Activated naive CD8-positive, alpha-beta T cell treated with anti-CD3 and anti-CD28 coated beads, Interleukin-2, amount 50 U/mL, for 16 hours (primary cell): Measurements from ENCODE around the gene TM4SF18.
"Not testable (repeated sequence)": the region's sequence is repeated elsewhere in the genome, so short reads cannot be mapped to it uniquely, and the experiment has no call there.

Experiments used
- DNase-seq: peaks from one replicate; pipeline ENCODE4 v3.0.0-alpha.2; 2020; ENCODE audit warnings: low read depth, low spot score

TM4SF18 gene, protein sequence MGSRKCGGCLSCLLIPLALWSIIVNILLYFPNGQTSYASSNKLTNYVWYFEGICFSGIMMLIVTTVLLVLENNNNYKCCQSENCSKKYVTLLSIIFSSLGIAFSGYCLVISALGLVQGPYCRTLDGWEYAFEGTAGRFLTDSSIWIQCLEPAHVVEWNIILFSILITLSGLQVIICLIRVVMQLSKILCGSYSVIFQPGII

DNA sequence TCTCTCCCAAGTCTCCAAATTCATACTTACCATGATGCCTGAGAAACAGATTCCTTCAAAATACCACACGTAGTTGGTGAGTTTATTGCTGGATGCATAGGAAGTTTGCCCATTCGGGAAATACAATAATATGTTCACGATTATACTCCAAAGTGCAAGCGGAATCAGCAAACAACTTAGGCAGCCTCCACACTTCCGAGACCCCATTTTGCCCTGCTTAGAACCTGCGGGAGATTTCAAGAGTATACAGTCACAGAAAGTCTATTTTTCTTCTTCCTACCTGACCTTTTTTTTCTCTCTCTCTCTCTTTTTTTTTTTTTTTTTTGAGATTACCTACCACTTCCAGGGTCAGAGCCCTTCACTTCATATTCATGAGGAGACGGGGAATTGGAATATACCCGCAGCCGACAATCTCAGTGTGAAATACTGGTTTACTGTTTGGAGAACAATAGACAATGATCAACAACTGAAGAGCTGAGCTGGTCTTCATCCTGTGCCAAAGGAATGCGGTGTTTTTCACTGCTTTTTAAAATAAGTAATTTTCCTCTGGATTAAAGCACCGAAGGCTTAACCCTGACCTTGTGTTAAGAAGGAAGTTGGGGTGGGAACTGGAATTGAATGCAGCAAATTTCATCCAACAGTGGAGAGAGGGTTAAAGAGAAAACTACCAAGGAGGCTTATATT lies at the start of gene TM4SF18:
Gene TM4SF18 (minus strand): TSS at position 461 of the 684 bp plus-strand sequence. CDS start 254 bp downstream, at position 207.
- no peak for DNase-seq

DNA sequence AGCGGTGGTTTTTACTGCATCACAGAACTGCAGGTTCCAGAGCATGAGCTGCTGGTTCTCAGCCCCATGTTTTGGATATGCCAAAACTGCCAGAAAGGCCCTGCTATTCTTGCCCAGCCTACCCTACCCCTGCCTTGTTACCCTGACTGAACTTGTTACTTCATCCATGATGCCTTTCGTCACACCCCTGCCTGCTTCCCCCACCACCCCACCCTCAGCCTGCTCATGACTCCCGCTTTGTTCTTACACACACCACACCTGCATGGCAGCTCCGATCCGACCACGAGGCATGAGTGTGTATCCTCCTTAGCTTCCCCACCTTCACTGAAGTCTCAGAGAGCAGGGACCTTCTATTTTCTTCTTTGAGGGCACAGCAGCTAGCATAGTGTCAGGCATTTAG lies 49.1 kb upstream of the TM4SF18 start:
- DNase-seq = no peak

DNA sequence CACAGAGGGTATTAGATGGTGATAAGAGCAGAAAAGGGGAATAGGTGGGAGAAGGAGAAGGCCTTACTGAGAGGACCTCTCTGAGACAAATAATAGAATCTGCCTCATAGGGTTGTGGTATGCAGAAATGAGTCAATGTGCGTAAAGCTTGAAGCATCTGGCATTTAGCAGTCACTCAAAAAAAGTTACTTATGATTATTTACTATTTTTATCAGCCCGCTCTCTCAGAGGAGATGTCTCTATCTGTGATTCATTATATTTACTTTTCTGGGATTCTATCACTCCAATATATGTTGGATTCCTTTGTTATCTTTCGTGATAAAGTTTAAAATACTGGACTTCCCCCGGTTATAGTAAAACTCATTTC lies 48.6 kb upstream of the TM4SF18 start:
- DNase-seq = no peak

DNA sequence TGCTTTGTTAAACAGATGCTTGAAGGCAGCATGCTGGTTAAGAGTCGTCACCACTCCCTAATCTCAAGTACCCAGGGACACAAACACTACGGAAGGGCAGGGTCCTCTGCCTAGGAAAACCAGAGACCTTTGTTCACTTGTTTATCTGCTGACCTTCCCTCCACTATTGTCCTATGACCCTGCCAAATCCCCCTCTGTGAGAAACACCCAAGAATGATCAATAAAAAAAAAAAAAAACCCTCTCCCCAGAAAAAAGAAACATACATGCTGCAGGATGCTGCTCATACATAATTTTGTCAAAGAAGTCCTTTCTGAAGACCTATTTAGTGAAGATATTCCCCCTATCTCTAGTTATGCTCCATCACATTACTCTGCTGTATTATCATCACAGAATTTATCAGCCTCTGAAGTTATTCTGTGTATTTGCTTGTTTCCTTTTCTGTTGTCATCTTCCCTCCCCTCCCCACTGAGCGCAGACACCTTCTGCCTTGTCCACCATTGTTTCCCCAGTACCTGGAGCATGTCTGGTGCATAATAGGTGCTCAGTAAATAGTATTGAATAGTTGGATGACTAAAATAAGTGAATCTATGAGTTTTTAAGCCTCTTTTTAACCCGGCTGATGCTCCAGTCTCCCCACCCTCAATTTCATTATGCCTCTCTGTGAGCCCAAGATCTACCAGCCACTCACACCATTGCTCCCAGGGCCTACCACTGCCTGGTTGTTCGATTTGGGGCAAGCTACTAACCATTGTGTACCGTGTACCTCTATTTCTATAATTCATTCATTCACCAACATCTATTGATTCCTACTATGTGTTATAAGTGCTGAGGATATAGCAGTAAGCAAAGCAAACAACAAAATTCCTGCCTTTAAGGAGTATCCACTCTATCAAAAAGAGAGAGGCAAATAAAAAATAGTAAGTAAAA lies 48.0 kb upstream of the TM4SF18 start:
- DNase-seq = no peak

DNA sequence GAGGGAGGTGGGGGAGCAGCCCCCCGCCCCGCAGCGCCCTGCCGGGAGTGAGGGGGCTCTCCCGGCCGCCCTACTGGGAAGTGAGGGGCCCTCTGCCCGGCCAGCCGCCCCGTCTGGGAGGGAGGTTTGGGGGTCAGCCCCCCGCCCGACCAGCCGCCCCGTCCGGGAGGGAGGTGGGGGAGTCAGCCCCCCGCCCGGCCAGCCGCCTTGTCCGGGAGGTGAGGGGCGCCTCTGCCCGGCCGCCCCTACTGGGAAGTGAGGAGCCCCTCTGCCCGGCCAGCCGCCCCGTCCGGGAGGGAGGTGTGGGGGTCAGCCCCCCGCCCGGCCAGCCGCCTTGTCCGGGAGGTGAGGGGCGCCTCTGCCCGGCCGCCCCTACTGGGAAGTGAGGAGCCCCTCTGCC lies 46.8 kb upstream of the TM4SF18 start:
- not testable (repeated sequence) for DNase-seq

DNA sequence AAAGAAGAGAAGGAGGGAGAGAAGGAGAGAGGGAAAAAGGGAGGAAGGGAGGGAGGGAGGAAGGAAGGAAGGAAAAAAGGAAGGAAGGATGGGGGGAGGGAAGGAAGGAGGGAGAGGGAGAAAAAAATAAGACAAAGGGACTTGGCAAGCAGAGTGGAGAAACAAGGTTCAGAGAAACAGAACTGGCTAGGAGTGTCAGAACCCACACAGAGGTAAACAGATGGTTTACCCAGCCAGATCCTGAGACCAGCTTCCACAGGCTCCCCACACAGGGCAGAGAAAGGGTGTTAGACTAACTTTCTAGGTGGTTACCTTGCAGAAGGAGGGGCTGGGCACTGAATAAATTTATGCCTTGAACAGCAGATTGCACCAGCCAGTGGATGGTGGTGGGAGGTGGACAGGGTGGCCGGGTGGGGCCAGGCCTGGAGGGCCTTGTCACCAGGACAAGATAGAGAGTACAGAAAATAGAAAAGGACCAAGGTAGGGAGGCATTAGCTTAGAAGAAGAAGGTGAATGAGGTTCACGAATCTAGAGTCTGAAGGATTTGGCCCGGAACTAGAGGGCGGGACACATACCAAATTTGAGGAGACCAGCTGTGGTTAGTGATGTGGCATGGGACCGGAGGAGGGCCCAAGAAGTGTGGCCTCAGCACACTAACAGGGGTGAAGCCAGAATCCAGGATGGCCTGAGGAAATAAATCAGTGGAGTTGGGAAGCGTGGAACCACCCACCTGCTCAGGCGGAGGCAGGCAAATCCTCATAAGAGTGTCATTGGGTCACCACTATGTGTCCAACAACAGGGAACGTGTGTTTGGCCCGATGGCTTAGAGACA lies 45.3 kb upstream of the TM4SF18 start:
- no peak for DNase-seq

DNA sequence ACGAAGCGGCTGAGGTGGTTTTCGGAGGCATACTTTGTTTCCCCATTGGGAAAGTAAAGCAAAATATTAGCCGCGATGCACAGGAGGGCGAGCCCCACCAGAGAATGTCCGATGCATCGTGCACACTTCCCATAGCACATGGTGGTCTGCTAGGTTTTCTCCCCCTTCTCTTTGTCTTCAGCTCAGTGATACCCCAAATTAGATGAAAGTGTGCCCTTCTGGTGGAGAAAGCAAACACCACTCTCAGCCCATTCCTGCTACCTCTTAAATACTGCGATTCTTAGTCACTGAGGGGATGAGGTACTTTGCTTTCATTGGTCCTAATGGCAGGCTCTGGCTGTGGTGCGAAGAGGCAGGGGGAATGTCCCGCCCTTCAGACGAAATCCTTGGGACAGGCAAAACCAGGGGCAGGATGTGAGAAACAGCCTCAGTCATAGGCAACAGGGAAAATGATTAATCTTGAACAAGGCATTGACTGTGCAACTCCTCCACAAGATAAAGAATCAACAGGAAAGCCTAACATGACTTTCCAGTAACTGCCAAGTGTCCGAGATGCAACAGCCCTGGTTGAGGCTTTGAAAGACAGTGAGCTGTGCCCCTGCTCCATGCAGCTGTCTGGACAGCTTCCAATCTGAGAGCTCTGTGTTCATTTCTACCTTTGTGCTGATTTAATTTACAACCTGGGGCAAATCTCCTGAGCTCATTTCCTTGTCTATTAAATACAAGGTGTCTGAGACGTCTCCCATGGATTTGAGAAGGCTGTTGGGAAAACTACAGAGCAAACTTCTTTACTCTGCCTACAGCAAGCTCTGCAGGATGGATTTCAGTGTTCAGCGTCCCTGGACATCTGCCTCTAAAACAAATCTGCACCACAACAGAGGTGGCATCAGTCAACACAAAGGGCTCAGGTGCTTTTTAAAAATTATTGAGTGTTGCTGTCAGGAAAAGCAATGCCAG lies 44.2 kb upstream of the TM4SF18 start, which contains the start of gene TM4SF1:
Gene TM4SF1 (minus strand): TSS at position 242 of the 957 bp plus-strand sequence. CDS start 102 bp downstream, at position 140.
- no peak for DNase-seq

DNA sequence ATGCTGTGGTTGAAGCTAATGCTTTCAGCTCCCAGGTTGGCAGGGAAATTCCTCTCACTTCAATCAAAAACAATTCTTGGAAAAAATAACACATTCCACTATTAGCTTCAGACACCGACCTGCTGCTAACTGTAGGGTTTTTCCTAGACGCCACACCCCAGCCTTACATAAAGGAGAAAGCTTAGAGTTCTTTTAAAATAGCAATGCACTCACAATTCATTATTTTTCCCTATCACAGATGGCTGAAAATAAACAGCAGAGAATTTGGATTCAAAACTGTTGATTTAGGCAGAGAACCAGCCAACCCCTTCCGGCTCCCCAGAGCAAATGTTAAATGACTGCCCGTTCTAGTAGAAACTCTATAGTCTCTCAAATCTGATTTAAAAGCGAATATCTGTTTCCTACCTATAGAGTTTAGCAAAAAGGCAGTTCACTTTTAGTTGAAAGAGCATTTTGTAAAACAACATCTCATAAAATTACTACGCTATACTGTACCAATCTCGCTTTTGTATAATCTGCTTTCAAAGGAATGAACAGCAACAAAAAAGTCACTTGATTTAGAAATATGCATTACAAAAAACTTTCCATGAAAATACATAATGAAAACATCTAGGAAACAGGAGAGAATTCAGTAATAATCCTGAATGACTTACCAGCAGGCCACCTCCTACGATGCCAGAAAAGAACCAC lies 43.4 kb upstream of the TM4SF18 start:
- no peak for DNase-seq

DNA sequence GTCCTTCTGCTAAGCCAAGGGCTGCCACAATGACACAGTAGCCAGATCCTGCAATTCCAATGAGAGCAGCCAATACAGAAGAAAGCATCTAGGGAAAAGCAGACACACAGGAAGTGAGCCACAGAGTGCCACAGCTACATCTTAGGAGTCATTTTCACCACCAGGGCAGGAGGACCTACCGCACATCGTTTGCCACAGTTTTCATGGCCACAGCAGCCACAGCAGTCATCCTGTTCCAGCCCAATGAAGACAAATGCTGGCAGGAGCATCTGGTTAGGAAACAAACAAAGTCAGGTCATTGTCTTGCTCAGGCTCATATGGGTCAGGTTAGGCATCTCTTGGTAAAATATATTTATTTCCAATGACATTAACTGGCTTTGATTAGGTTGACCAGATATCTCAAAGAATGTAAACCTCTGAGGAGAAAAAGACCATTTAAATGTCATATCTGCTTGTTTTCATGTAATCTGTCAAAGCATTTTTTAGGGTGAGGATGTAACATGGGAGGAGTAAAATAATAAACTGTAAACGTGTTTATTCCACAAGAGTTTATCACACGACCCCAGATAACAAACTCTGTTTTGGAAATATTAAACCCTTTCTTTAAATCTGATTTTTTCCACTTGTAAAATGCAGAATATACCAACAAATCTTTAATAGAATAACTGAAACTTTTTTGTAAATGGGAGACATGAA lies 42.2 kb upstream of the TM4SF18 start:
- no peak for DNase-seq

DNA sequence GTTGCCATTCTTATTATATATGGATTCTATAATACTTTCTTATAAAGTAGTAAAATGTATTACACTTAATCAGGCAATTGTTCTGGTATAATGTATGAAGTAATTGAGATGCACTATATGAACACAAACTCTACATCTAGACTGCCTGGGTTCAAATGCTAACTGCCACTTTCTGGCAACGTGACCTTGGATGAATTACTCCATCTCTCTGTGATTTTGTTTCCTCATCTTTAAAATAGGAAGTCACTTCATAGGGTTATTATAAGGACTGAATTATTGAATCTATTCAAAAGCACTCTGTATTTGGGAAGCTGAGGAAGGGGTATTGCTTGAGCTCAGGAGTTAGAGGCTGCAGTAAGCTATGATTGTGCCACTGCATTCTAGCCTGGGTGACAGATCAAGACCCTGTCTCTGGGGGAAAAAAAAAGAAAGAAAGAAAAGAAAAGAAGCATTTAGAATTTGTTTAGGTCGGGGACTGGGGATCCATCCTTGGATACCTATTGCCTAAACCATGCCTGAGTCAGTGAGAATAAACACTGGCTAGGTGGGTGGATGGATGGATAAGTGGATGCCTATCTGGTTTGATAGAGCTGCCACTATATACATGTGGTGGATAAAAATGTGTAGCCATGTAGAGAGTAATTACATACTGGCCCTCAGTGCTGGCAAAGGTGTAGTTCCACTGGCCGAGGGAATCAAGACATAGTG lies 41.5 kb upstream of the TM4SF18 start:
- no peak for DNase-seq

DNA sequence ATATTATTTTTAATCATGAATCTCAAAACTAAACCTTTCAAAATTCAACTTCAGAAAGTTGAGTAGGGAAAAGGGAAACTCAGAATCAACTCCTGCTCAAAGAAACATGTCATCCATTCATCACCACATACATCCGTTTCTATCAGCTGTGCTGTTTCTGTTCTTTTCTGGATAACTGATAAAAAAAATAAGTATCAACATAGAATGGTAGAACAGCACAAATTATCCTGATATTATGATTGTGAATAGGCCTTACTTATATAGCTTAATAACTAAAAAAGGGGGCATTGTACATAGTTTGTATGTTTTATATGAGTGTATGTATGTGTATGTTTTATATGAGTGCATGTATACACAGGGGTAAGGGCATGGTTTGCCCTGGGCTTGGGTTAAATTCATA lies 41.0 kb upstream of the TM4SF18 start:
- DNase-seq = no peak

DNA sequence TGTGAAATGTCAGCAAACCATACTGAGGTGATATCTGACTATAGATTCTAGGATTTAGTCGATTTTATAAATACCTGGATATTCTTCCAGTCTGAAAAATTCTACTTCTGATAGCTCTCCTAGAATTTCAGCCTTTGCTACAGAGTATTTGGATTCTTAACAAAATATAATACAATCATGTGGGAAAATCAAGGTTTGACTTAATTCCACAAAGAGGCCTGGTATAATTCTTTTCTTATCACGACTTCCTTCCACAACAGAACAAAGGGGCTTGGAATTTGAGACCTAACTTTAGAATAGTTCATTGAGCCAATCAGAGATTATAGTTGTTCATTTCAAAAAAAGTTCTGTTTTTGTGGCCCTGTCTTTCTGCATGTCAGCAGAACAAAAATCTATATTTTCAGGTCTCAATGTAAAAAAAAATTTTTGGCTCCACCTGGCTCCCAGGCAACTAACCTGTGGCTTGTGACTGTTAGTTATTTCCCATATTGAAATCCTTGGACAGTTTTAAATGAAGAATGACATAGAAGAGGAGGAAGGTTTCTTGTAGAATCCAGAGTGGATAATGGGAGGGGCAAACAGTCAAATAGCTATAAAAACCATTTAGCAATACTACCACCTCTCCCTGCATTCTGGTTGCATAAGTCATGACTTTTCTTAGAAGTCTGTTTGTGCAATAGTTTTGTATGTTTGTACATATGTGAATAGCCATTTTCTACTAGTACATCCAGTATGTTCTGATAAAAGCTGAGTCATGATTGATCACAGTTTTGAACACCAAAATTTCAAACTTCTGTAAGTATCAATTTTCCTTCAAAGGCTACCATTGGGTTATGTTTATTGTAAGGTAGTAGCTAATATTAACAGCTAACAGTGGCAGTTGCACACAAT lies 40.0 kb upstream of the TM4SF18 start:
- DNase-seq = no peak

DNA sequence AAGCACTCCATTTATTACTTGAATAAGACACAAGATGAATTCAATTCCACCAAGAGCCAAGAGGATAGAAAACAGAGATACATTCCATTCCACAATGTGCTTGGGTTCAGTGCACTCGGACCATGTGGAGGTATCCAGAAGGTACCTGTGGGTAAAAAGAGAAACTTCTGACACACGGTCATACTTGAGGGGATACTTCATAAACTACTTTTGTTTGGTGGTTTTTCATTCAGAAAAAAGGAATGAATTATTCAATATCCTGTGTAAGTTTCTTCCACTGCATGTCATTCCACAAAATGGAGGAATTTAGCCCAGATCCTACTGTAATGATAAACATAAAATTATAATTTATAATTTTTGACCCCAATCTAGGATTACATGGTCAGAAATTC lies 38.3 kb upstream of the TM4SF18 start:
- no peak for DNase-seq

DNA sequence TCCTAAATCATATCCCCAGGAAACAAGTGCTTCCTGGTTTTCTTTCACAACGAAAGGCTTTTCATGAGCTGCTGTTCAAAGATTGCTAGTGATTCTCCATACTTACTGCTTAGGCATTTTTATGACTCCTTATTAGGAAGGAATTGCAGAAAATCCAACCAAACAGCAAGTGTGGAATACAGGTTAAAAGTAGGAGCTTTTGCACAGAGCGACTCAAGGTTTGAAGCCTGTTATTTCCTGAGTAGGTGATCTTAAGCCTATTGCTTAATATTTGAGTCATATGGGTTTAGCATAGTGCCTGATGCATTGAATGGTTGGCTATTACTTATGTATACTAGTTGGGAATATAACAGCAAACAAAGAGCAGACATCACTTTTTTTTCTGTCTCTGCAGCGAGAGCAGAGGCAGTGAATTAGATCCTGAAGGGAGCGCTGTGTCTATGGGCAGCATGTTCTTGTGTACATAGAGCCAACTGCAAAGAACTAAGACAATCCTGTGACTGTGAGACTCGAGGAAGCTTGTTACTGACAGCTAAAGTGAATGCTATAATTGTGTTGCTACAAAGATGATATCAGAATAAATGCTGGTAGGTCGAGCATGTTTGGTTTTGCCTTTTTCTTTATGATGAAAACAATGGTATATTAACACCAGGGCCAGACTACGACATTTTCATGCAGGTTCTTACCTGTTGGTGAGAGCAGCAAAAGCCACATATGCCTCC lies 37.7 kb upstream of the TM4SF18 start:
- no peak for DNase-seq

DNA sequence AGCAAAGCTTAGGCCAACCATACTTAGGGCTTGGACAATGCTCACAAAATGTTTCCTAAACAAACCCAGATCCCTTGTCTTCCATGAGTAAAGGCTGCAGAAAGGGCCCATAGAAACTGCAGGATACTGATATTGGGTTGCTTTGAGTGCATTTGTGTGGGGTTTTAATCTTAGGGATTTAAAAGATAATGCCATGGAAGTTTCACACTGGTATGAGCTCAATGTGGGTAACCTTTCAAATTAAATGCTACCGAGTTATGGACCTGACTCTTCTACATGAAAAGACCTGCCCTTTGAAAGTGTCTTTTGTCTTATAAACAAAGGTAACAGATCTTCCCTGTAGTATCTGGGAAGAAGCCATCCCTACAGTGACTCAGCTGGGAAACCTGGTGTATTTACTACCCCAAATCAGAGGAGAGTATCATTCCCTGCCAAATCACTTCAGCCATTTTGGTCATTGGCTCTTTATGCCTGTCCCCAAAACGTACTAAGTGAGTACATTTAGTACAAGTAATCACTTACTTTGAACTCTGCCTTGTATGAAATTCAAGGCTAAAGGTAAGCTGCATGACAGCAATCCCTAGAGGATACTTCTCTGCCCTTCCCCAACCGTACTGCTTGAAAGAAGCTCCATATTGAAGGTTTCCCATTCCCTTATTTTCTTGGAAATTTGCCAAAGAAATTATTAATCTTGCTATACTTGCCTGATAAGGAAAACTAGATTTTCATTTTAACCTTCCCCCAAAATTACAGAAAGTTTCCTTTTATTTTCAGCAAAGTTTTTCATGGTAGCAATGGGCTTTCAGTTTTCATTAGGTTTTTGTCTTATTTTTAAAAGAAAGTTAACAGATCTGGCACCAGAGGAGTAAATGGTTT lies 36.8 kb upstream of the TM4SF18 start:
- DNase-seq = no peak
